SK-N-MC (cell line): Measurements from ENCODE around the gene ABI3.

Experiments used
- EZH2 ChIP-seq: fragments of 200-600 bp; sonication (generic); IDR thresholded peaks from one replicate; pipeline ENCODE4 v1.6.1; 2017; ENCODE audit warnings: antibody characterized with exemption
- FOXP2 ChIP-seq: optimal IDR thresholded peaks from 2 replicates; pipeline ENCODE3; 2011; ENCODE audit warnings: mild to moderate bottlenecking, moderate library complexity; ENCODE audit not compliant: insufficient read depth; ENCODE audit errors: extremely low read length, control extremely low read depth
- POLR2AphosphoS5 ChIP-seq: IDR thresholded peaks from 2 replicates; pipeline ENCODE4 v1.6.1; 2012; ENCODE audit warnings: mild to moderate bottlenecking, low read depth, low read length, borderline replicate concordance

DNA sequence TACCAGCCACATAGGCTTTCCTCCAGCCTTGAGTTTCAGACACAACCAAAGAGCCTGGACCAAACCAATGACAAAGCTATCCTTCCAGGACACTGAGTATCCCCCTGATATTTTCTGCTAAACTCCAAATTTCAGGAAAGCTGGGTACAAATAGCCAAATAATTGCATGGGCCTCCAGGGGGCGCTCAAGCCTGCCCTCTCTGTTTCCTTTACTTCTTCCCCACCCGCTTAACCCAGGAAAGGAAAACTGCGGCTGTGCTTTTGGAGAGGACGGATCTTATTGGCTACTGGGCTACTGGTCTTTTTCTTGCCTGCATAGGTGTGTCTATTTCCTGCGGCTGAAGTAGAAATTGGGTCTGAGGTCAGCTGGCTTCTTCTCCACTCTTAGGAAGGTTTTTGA, 30.2 kb upstream of the ABI3 start:
- no peak for TF ChIP-seq POLR2AphosphoS5
- TF ChIP-seq EZH2, result no peak
- TF ChIP-seq FOXP2, result no peak
